HUES64 (cell line): Measurements from ENCODE around the gene ZNF750.
"Not testable (repeated sequence)": the region's sequence is repeated elsewhere in the genome, so short reads cannot be mapped to it uniquely, and the experiment has no call there.

Experiments
- H3K27ac ChIP-seq: 2 replicates; pipeline ENCODE4 v1.7.0; 2013; ENCODE audit warnings: low read depth, low read length, inconsistent platforms
- H3K27me3 ChIP-seq: 2 replicates; pipeline ENCODE4 v1.6.1; 2013; ENCODE audit warnings: mild to moderate bottlenecking, low read length; ENCODE audit not compliant: insufficient read depth
- H3K36me3 ChIP-seq: 2 replicates; pipeline ENCODE4 v1.6.1; 2013; ENCODE audit warnings: mild to moderate bottlenecking, low read length; ENCODE audit not compliant: insufficient read depth
- H3K4me1 ChIP-seq: 2 replicates; pipeline ENCODE4 v1.6.1; 2013; ENCODE audit warnings: mild to moderate bottlenecking, low read length, moderate library complexity; ENCODE audit not compliant: insufficient read depth
- H3K4me3 ChIP-seq: 2 replicates; pipeline ENCODE4 v1.5.1; 2013; ENCODE audit warnings: mild to moderate bottlenecking, low read length, moderate library complexity
- H3K9ac ChIP-seq: 2 replicates; pipeline ENCODE4 v1.6.1; 2013; ENCODE audit warnings: mild to moderate bottlenecking, low read depth, low read length
- H3K9me3 ChIP-seq: 2 replicates; pipeline ENCODE4 v1.6.1; 2013; ENCODE audit warnings: low read depth, low read length; ENCODE audit not compliant: insufficient read depth
- WGBS: fragments of 150-250, 120-280 bp; methylation state at CpG from one replicate; pipeline ENCODE4 v1.1.7; 2013; ENCODE audit warnings: missing lambda C conversion rate; 5-methylcytosine and 5-hydroxymethylcytosine counted together

Gene ZNF750

DNA sequence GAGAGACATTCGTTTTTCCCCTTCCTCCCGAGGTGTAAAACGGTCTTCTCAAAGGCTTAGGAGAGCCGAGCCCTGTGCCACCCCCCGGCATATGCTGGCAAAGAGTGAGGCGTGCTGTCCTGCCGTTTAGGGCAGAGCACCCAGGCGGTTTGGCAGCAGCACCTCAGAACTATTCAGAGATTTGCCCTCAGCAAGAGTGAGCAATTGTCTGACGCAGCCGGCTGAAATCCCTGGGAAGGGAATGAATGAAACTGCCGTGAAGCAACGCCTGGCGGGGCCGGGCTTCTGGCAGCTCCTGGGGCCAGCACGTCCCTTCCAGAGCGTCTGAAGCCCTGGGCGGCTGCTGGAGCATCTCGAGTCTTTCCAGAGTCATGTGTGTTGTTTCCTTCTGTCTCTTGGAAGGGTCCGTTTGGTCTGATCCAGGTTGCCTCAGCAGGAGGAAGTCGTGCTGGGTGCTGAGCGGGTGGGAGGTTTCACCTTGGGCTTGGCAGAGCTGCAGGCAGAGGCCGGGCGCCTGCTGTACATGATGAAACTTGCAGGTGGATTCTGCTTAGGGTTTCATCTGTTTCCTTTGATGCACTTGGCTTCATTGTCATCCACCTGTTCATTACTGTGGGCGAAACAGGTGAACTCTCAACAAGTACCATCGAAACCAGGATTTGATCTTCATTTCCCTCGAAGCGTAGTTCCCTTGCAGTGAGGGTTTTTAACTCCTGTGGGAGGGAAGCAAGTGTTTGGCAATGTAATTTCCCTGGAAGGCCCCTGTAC lies 52.6 kb downstream of the ZNF750 start:
- Histone ChIP-seq H3K9me3 (no peaks in the 10 kb centered on the region), H3K36me3 (peaks cover 39% of the 10 kb centered on the region), H3K4me3 (no peak overlapping the region), H3K9ac (no peak overlapping the region; the same call in 1 of the 2 replicates), H3K4me1 (no peaks in the 10 kb centered on the region), H3K27me3 (no peaks in the 10 kb centered on the region), H3K27ac (no peak overlapping the region)
- WGBS, result 93% methylated on average over 27 of the region's 27 CpGs

GRCh38 chr17:82786427-82786826 lies 53.4 kb downstream of the ZNF750 start:
- H3K9ac ChIP-seq, result no peak overlapping the region
- H3K4me1 ChIP-seq, result no peaks in the 10 kb centered on the region
- H3K36me3 ChIP-seq, result peaks cover 41% of the 10 kb centered on the region
- H3K27ac ChIP-seq, result no peak overlapping the region
- no peaks in the 10 kb centered on the region for H3K9me3 ChIP-seq
- WGBS, result 96% methylated on average over 10 of the region's 10 CpGs
- no peaks in the 10 kb centered on the region for H3K27me3 ChIP-seq
- no peak overlapping the region for H3K4me3 ChIP-seq

- peaks cover 39% of the 10 kb centered on the region for H3K36me3 ChIP-seq
- WGBS, result 97% methylated on average over 13 of the region's 16 CpGs
- not testable (repeated sequence) for H3K4me1 ChIP-seq, H3K9me3 ChIP-seq, H3K27me3 ChIP-seq, H3K27ac ChIP-seq, H3K4me3 ChIP-seq, H3K9ac ChIP-seq
These were observed 54.2 kb downstream of the ZNF750 start for GRCh38 chr17:82785581-82785980.

DNA sequence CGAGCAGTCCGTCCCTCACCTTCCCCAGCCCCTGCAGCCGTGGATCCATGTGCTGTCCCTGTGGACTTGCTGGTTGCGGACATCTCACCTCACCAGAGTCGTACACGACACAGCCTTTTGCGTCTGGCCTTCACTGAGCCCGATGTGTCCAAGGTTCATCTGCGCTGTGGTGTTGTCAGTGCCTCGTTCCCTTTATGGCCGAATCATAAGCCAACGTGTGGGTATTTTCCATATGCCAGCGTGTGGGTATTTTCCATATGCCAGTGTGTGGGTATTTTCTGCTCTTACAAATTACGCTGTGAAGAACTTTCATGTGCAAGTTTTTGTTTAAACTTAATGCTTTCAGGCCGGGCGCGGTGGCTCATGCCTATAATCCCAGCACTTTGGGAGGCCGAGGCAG lies 56.3 kb downstream of the ZNF750 start:
- Histone ChIP-seq H3K36me3 (peaks cover 32% of the 10 kb centered on the region), H3K9me3 (no peaks in the 10 kb centered on the region), H3K9ac (no peak overlapping the region), H3K4me1 (no peaks in the 10 kb centered on the region), H3K27me3 (no peaks in the 10 kb centered on the region), H3K4me3 (no peak overlapping the region), H3K27ac (no peak overlapping the region)
- 96% methylated on average over 18 of the region's 18 CpGs for WGBS

DNA sequence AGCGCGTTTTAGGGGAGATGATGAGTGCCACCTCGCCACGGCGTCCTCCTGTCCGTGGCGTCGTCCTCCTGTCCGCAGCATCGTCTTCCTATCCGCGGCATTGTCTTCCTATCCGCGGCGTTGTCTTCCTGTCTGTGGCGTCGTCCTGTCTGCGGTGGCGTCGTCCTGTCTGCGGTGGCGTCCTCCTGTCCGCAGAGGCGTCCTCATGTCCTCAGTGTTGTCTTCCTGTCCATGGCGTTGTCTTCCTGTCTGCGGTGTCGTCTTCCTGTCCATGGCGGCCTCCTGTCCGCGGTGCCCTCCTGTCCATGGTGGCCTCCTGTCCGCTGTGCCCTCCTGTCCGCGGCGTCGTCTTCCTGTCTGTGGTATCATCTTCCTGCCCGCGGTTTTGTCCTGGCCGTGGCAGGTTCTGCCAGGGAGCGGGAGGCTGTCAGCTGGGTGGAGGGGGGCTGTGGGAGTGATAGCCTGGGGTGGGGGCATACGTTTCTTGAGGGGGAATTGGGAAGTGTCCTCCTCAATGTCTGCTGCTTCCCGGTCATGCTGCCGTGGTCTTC lies 57.1 kb downstream of the ZNF750 start:
- WGBS, result 97% methylated on average over 42 of the region's 42 CpGs
- no peaks in the 10 kb centered on the region for H3K9me3 ChIP-seq

DNA sequence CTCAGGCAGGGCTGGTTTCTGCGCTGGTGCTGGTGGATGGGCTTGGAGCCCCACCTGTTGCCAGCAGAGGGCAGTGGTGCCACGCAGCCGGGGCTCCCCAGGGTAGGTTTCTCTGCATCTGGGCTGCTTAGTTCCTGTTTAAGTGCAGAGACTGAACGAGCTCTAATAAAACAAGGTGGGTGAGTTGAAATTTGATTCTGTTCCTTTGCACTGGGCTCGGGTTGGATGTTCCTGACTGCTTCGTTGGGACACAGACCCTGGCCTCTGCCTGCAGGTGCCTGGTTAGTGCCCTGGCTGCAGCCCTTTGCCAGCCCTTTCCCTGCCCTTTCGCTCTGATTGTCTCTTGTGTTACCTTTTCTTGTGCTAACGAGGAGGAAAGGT lies 57.9 kb downstream of the ZNF750 start:
- H3K36me3 ChIP-seq, result peaks cover 38% of the 10 kb centered on the region
- no peak overlapping the region for H3K4me3 ChIP-seq
- no peak overlapping the region for H3K9ac ChIP-seq
- H3K4me1 ChIP-seq, result no peaks in the 10 kb centered on the region
- H3K27me3 ChIP-seq, result no peaks in the 10 kb centered on the region
- no peak overlapping the region for H3K27ac ChIP-seq
- 57% methylated on average over 8 of the region's 8 CpGs for WGBS
- H3K9me3 ChIP-seq, result no peaks in the 10 kb centered on the region

More for the DNA sequence above, 57.1 kb downstream of the ZNF750 start:
- H3K4me3 ChIP-seq, result no peak overlapping the region
- peaks cover 36% of the 10 kb centered on the region for H3K36me3 ChIP-seq
- H3K4me1 ChIP-seq, result no peaks in the 10 kb centered on the region
- no peak overlapping the region for H3K9ac ChIP-seq
- H3K27ac ChIP-seq, result no peak overlapping the region
- no peaks in the 10 kb centered on the region for H3K27me3 ChIP-seq

- H3K9me3 ChIP-seq, result no peaks in the 10 kb centered on the region
- no peak overlapping the region for H3K4me3 ChIP-seq
- no peaks in the 10 kb centered on the region for H3K4me1 ChIP-seq
- WGBS, result 91% methylated on average over 26 of the region's 27 CpGs
- no peaks in the 10 kb centered on the region for H3K27me3 ChIP-seq
- no peak overlapping the region for H3K27ac ChIP-seq
- peaks cover 45% of the 10 kb centered on the region for H3K36me3 ChIP-seq
- no peak overlapping the region for H3K9ac ChIP-seq
These were observed 58.6 kb downstream of the ZNF750 start for GRCh38 chr17:82780971-82781893.

DNA sequence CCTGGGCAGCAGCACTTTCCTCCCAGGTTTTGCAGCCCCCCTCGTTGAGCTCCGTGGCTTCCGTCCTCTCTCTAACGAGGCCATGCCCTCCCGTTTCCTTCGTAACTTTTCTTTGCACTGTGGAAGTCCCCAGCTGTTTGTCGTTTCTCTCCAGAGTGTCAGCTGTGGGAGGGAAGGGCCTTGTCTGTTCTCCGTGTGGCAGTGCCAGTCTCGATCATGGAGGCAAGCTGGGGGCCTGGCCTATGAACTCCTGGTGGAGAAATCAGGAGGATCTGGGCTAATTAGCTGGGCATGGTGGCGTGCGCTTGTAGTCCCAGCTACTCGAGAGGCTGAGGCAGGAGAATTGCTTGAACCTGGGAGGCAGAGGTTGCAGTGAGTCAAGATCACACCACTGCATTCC lies 59.6 kb downstream of the ZNF750 start:
- Histone ChIP-seq H3K9me3 (no peaks in the 10 kb centered on the region), H3K27me3 (no peaks in the 10 kb centered on the region), H3K4me3 (no peak overlapping the region), H3K4me1 (no peaks in the 10 kb centered on the region), H3K36me3 (peaks cover 51% of the 10 kb centered on the region), H3K27ac (no peak overlapping the region; the same call in 1 of the 2 replicates), H3K9ac (no peak overlapping the region)
- 92% methylated on average over 12 of the region's 12 CpGs for WGBS

GRCh38 chr17:82779541-82779940 lies 60.3 kb downstream of the ZNF750 start:
- no peaks in the 10 kb centered on the region for H3K27me3 ChIP-seq
- H3K4me1 ChIP-seq, result no peaks in the 10 kb centered on the region
- H3K9me3 ChIP-seq, result no peaks in the 10 kb centered on the region
- H3K4me3 ChIP-seq, result no peak overlapping the region
- H3K9ac ChIP-seq, result no peak overlapping the region
- H3K36me3 ChIP-seq, result peaks cover 49% of the 10 kb centered on the region
- no peak overlapping the region for H3K27ac ChIP-seq
- 97% methylated on average over 23 of the region's 23 CpGs for WGBS
